NCI-H1417 treated with DMSO at 0.1 percent for 48 hours (cell line): ENCODE results near the gene E4F1.
A peak's percentile ranks its signal among the peaks of the same experiment; 100 is the strongest.
"Not testable (repeated sequence)": the region's sequence is repeated elsewhere in the genome, so short reads cannot be mapped to it uniquely, and the experiment has no call there.

ENCODE experiments used
- DNase-seq: peaks from one replicate; lab custom pipeline; 2025; lab: John Stamatoyannopoulos, UW

The E4F1 gene

GRCh38 chr16:2244926-2245795 lies 21.8 kb downstream of the E4F1 start:
- no peak for DNase-seq

- DNase-seq: no peak
Measured at GRCh38 chr16:2246301-2246885, 23.0 kb downstream of the E4F1 start.

DNA sequence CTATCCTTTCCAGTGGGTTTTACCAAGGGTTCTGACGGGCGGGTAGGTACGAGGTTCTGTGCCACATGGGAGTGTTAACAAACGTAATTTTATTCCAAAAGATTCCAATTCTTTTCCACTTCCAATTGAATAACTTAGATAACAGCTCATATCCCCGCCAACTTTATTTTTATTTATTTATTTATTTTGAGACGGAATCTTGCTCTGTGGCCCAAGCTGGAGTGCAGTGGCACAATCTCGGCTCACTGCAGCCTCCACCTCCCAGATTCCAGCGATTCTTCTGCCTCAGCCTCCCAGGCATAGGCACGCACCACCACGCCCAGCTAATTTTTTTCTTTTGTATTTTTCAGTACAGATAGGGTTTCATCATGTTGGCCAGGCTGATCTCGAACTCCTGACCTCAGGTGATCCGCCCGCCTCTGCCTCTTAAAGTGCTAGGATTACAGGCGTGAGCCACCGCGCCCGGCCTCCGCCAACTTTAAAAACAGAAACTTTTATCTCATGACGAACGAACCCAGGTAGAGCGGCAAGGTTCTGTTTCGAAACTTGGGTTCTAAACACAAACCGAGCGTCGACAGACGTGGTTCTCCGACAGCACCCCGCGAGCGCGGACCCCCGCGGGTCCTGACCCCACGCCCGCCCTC lies 27.4 kb downstream of the E4F1 start:
- DNase-seq: peak; percentile 57

DNA sequence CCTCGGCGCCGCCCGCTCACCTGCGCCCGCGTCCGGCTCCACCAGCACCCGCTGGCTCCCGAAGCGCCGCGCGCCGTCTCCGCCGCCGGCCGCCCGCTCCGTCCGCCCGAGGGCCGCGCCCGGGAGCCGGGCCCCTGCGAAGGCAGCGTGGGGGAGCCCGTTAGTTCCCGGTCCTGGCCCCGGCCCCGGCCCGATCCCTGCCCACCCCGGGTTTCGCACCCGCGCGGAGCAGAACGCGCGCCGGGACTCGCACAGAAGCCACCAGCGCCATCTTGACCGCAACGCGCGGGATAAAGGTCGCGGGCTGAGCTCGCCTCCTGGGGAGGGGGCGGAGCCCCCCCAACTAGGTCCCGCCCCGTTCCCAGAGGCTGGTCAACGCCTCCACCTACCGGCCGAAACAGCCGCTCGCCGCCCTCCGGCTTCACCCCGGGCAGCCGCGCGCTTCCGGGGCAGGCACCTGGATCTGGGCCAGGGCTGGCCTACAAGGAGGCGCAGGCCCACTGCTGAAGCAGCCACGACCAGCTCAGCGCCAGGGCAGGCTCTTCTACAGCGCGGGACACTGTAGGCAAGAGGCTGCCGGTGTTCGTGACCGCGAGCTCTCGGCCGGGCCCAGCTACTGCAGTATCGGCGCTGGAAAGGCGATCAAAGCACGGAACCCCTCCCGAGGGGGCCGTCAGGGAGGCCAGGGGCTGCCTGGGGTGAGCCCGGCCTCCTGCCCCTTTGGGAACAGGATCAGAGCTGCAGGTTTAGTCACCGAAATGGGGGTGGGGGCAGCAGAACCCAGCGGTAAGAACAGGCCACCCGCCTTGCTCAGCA lies 28.1 kb downstream of the E4F1 start, which contains the start of gene ECI1:
ECI1 (minus strand) TSS at position 292 of the 816 bp plus-strand sequence; CDS start at position 271, 21 bp downstream.
- DNase-seq: peak; percentile 57

- DNase-seq: no peak
Measured at GRCh38 chr16:2252806-2253148, 29.4 kb downstream of the E4F1 start.

- no peak for DNase-seq
Measured at GRCh38 chr16:2253293-2253692, 29.9 kb downstream of the E4F1 start.

- DNase-seq: no peak
Measured at GRCh38 chr16:2256531-2257140, 33.2 kb downstream of the E4F1 start.

- no peak for DNase-seq
Measured at GRCh38 chr16:2257726-2258125, 34.3 kb downstream of the E4F1 start.

GRCh38 chr16:2258530-2258929 lies 35.1 kb downstream of the E4F1 start:
- not testable (repeated sequence) for DNase-seq

DNA sequence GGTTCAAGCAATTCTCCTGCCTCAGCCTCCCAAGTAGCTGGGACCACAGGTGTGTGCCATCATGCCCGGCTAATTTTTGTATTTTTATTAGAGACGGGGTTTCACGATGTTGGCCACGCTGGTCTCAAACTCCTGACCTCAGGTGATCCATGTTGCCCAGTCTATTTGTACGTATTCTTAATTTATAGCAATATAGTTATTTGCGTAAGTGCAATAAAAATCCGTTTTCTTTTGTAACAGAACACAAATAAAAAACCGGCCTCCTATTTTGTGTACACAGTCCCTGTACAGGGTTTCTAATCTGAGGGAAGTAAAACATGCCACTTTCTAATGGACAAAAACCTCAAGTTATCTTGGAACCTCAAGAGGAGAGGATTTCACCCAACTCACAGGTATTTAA lies 36.9 kb downstream of the E4F1 start:
- DNase-seq: no peak

- DNase-seq: not testable (repeated sequence)
Measured at GRCh38 chr16:2263026-2263425, 39.6 kb downstream of the E4F1 start.

- not testable (repeated sequence) for DNase-seq
Measured at GRCh38 chr16:2266887-2267286, 43.5 kb downstream of the E4F1 start.

- DNase-seq: not testable (repeated sequence)
Measured at GRCh38 chr16:2267505-2267912, 44.1 kb downstream of the E4F1 start.

GRCh38 chr16:2267913-2268666 lies 44.7 kb downstream of the E4F1 start, which contains the start of gene RNPS1:
Gene RNPS1, minus strand, starts transcription at chr16:2268126. Its CDS starts 3,483 bp downstream, at chr16:2264643.
- DNase-seq: peak; percentile 64

- DNase-seq: no peak
Measured at GRCh38 chr16:2270070-2270462, 46.7 kb downstream of the E4F1 start.

DNA sequence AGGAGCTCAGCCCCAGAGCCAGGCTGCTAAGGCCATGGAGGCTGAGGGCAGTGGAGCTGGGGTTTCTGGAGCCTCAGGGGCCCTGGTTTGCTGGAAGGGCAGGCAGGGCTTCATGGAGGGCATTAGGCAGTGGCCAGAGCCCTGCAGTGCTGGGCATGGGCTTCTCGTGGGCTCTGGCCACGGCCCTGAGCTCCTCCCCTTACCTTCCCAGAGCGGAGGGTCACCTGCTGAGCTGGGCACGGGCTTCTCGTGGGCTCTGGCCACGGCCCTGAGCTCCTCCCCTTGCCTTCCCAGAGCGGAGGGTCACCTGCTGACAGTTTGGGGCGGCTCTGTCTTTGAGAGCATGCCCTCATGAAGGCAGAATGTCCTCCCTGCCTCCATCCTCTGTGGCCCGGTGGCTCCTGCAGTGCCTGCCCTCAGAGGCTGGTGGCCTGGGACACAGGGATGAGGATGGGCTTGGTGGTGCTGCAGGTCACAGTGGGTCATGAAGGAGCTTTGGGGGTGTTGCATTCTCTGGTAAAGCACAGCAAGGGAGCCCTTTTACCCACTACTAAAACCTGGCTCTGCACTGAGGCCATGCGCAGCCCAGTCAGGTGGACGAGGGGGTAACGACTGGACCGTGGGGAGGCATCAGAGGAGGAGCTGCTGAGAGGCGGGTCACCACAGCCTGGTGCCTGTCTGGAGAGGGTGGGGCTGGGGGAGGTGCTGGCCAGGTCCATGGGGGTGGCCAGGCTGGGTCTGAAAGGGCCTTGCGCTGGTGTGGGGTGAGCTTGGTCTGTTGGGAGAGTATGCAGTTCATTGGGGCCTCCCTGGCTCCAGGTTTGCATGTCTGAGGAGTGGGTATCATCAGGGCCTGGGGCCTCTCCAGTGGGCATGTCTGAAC lies 47.4 kb downstream of the E4F1 start:
- DNase-seq: no peak

GRCh38 chr16:2271848-2272461 lies 48.6 kb downstream of the E4F1 start:
- no peak for DNase-seq

- no peak for DNase-seq
Measured at GRCh38 chr16:2273484-2273883, 50.1 kb downstream of the E4F1 start.

- DNase-seq: no peak
Measured at GRCh38 chr16:2273931-2274330, 50.5 kb downstream of the E4F1 start.
